ENCODE data around the gene NUFIP1. TPM values are rescaled to one million over a fixed set of nuclear protein-coding genes. Genes with fewer than 3 reads are reported as not detected.
"Not testable (repeated sequence)": the region's sequence is repeated elsewhere in the genome, so short reads cannot be mapped to it uniquely, and the experiment has no call there.

The NUFIP1 gene
- total RNA-seq, 1 experiment from 2014 or later, result 14.0 TPM

GRCh38 chr13:44902738-44903137 lies 86.5 kb downstream of the NUFIP1 start (continued):
- TF ChIP-seq SMAD3 (CRISPR knock-in tag; IDR thresholded peaks at IDR 0.05; ENCODE audit: borderline replicate concordance), result no peak
- no peak for TF ChIP-seq CREB1 (CRISPR knock-in tag; IDR thresholded peaks at IDR 0.05)
- TF ChIP-seq ESRRA (CRISPR knock-in tag; IDR thresholded peaks at IDR 0.05; ENCODE audit: borderline replicate concordance), result no peak
- TF ChIP-seq ATF1 (CRISPR knock-in tag; IDR thresholded peaks at IDR 0.05), result no peak

- ATAC-seq, result no peak
- Mint-ChIP-seq H3K4me3 (no peak overlapping the region), H3K27ac (no peak overlapping the region), H3K36me3 (no peaks in the 10 kb centered on the region), H3K4me1 (peaks cover 9% of the 10 kb centered on the region), H3K9me3 (peaks cover 9% of the 10 kb centered on the region), H3K27me3 (ENCODE audit: low read depth) (no peaks in the 10 kb centered on the region)
- ChIA-PET POLR2A (no interaction called here), CTCF (no interaction called here)
- TF ChIP-seq MXD4 (CRISPR knock-in tag; IDR thresholded peaks at IDR 0.05; ENCODE audit: borderline replicate concordance), result no peak
- TF ChIP-seq GTF2I (CRISPR knock-in tag; conservative IDR thresholded peaks at IDR 0.05), result no peak
- TF ChIP-seq ZNF263 (CRISPR knock-in tag; IDR thresholded peaks at IDR 0.05; ENCODE audit: low read depth), result no peak
- TF ChIP-seq E2F5 (CRISPR knock-in tag; IDR thresholded peaks at IDR 0.05), result no peak
- TF ChIP-seq STAT6 (CRISPR knock-in tag; conservative IDR thresholded peaks at IDR 0.05; ENCODE audit: low read depth), result no peak
- TF ChIP-seq OVOL2 (CRISPR knock-in tag; IDR thresholded peaks at IDR 0.05; ENCODE audit: borderline replicate concordance), result no peak
- no peak for TF ChIP-seq PRRX2 (CRISPR knock-in tag; IDR thresholded peaks at IDR 0.05)
- TF ChIP-seq MLX (CRISPR knock-in tag; IDR thresholded peaks at IDR 0.05), result no peak
- no peak for TF ChIP-seq ZNF512 (CRISPR knock-in tag; IDR thresholded peaks at IDR 0.05; ENCODE audit: borderline replicate concordance)
- no peak for TF ChIP-seq ZNF232 (CRISPR knock-in tag; IDR thresholded peaks at IDR 0.05)
- TF ChIP-seq CBFB (CRISPR knock-in tag; IDR thresholded peaks at IDR 0.05; ENCODE audit: low read depth), result no peak
- TF ChIP-seq ZNF121 (CRISPR knock-in tag; IDR thresholded peaks at IDR 0.05), result no peak
- TF ChIP-seq FOXP4 (CRISPR knock-in tag; IDR thresholded peaks at IDR 0.05), result no peak
- TF ChIP-seq ATF3 (CRISPR knock-in tag; conservative IDR thresholded peaks at IDR 0.05), result no peak
- TF ChIP-seq GRHL2 (CRISPR knock-in tag; IDR thresholded peaks at IDR 0.05; ENCODE audit: insufficient replicate concordance, severe bottlenecking), result no peak
- no peak for TF ChIP-seq TCF7 (CRISPR knock-in tag; IDR thresholded peaks at IDR 0.05; ENCODE audit: low read depth)
- no peak for TF ChIP-seq CDX4 (CRISPR knock-in tag; IDR thresholded peaks at IDR 0.05; ENCODE audit: borderline replicate concordance)
- TF ChIP-seq ZNF317 (CRISPR knock-in tag; IDR thresholded peaks at IDR 0.05; ENCODE audit: borderline replicate concordance, low read depth), result no peak
- no peak for TF ChIP-seq GABPB1 (CRISPR knock-in tag; IDR thresholded peaks at IDR 0.05)
- TF ChIP-seq ATF1 (CRISPR knock-in tag; IDR thresholded peaks at IDR 0.05), result no peak
- DNase-seq (ENCODE audit: low spot score), result no peak
Measured at GRCh38 chr13:44899967-44900366, 89.3 kb downstream of the NUFIP1 start.

- DNase-seq (ENCODE audit: low spot score); CTCF ChIA-PET; POLR2A ChIA-PET; H3K9me3 Mint-ChIP-seq; H3K4me1 Mint-ChIP-seq; H3K27me3 Mint-ChIP-seq (ENCODE audit: low read depth); ATAC-seq; H3K4me3 Mint-ChIP-seq; H3K27ac Mint-ChIP-seq; H3K36me3 Mint-ChIP-seq: not testable (repeated sequence)
Measured at GRCh38 chr13:44898308-44898707, 91.0 kb downstream of the NUFIP1 start.

All from WTC11 (cell line).